ENCODE measurements around the gene TMEFF1.

- TF ChIP-seq CTCF (conservative IDR thresholded peaks at IDR 0.05) (no peak), ZFX (IDR thresholded peaks at IDR 0.05) (no peak)
Observed at GRCh38 chr9:100557053-100557452, 84.1 kb downstream of the TMEFF1 start.

Measured in C4-2B (cell line).